Suprapubic skin (tissue), 3 donors: ENCODE results near the gene METTL16.
"Not testable (repeated sequence)": the region's sequence is repeated elsewhere in the genome, so short reads cannot be mapped to it uniquely, and the experiment has no call there.

ENCODE experiments used
- CTCF ChIP-seq, 2 donors: fragments of 200-600 bp in 1 of 2; fragments of 450-650 bp in 1 of 2; sonication (generic) in 1 of 2; IDR thresholded peaks; one replicate each; pipeline ENCODE4 v1.5.1; 2016 to 2019; ENCODE audit warnings: antibody characterized with exemption in 2 of 2, mild to moderate bottlenecking in 1 of 2, moderate library complexity in 1 of 2
- EP300 ChIP-seq: sonication (generic); formaldehyde crosslinking; IDR thresholded peaks from one replicate; pipeline ENCODE4 v1.6.1; 2017; ENCODE audit warnings: antibody characterized with exemption
- POLR2A ChIP-seq, 2 donors: fragments of 450-650 bp; IDR thresholded peaks; one replicate each; pipeline ENCODE4 v1.6.1; 2017; ENCODE audit warnings: antibody characterized with exemption in 2 of 2, mild to moderate bottlenecking in 2 of 2, moderate library complexity in 2 of 2

- not testable (repeated sequence) for TF ChIP-seq CTCF (IDR thresholded peaks at IDR 0.05); EP300; POLR2A (IDR thresholded peaks at IDR 0.05)
Measured at GRCh38 chr17:2447479-2447878, 64.2 kb downstream of the METTL16 start.
